DND-41 (cell line): Measurements from ENCODE around the gene MCC.

Experiments used
- ATAC-seq: fragments of 200-7000 bp; cut with Tn5 transposase; 3 replicates; pipeline ENCODE4 v1.9.1; 2021; ENCODE audit warnings: low read depth; ENCODE audit not compliant: insufficient read depth
- DNase-seq: peaks from one replicate; pipeline ENCODE4 v3.0.0-alpha.2; 2020
- H2AFZ ChIP-seq: 2 replicates; pipeline ENCODE4 v1.6.0; 2012; ENCODE audit warnings: low read depth, low read length
- H3K27ac ChIP-seq: 2 replicates; pipeline ENCODE4 v1.5.1; 2012; ENCODE audit warnings: low read length, inconsistent platforms
- H3K27me3 ChIP-seq: fragments of 200-600 bp; sonication (generic); 2 replicates; pipeline ENCODE4 v1.6.0; 2012; ENCODE audit warnings: low read length, mild to moderate bottlenecking, inconsistent platforms; ENCODE audit not compliant: insufficient read depth, poor library complexity
- H3K36me3 ChIP-seq: 2 replicates; pipeline ENCODE4 v1.5.1; 2012; ENCODE audit warnings: low read length, inconsistent platforms; ENCODE audit not compliant: insufficient read depth
- H3K4me1 ChIP-seq: 2 replicates; pipeline ENCODE4 v1.5.1; 2012; ENCODE audit warnings: mild to moderate bottlenecking, low read length; ENCODE audit not compliant: insufficient read depth
- H3K4me2 ChIP-seq: 2 replicates; pipeline ENCODE4 v1.6.0; 2012; ENCODE audit warnings: mild to moderate bottlenecking, moderate library complexity, low read length, inconsistent platforms; ENCODE audit not compliant: insufficient read depth
- H3K4me3 ChIP-seq, 2 experiments: fragments of 200-600 bp in 1 of 2; shearing (Covaris generic) in 1 of 2; 2 replicates each; pipeline ENCODE4 v1.5.1; 2012 to 2016; ENCODE audit warnings: inconsistent platforms in 2 of 2, low read length in 2 of 2, mild to moderate bottlenecking in 2 of 2, low read depth in 1 of 2, moderate library complexity in 1 of 2
- H3K79me2 ChIP-seq: 2 replicates; pipeline ENCODE4 v1.6.0; 2012; ENCODE audit warnings: low read length, inconsistent platforms; ENCODE audit not compliant: insufficient read depth
- H3K9ac ChIP-seq: 2 replicates; pipeline ENCODE4 v1.6.0; 2012; ENCODE audit warnings: low read depth, mild to moderate bottlenecking, inconsistent platforms, low read length, moderate library complexity
- H3K9me3 ChIP-seq: 2 replicates; pipeline ENCODE4 v1.5.1; 2012; ENCODE audit warnings: low read length, moderate library complexity, mild to moderate bottlenecking, inconsistent platforms; ENCODE audit not compliant: insufficient read depth, severe bottlenecking
- H4K20me1 ChIP-seq: 2 replicates; pipeline ENCODE4 v1.6.0; 2012; ENCODE audit warnings: low read length; ENCODE audit not compliant: insufficient read depth
- CTCF ChIP-seq: IDR thresholded peaks from 2 replicates; pipeline ENCODE4 v1.5.1; 2012; ENCODE audit warnings: borderline replicate concordance, low read length, moderate library complexity, mild to moderate bottlenecking; ENCODE audit not compliant: poor library complexity, severe bottlenecking; ENCODE audit errors: extremely low read depth
- EZH2 ChIP-seq: IDR thresholded peaks from 3 replicates; pipeline ENCODE4 v1.6.1; 2012; ENCODE audit warnings: borderline replicate concordance, low read depth, mild to moderate bottlenecking, moderate library complexity, low read length, inconsistent platforms; ENCODE audit not compliant: severe bottlenecking

The MCC gene

GRCh38 chr5:112983363-112983762 is 504.9 kb downstream of the MCC start:
- peaks cover 57% of the 10 kb centered on the region for H4K20me1 ChIP-seq
- H3K4me1 ChIP-seq = peaks cover 36% of the 10 kb centered on the region
- H3K4me3 ChIP-seq = no peak overlapping the region
- no peak overlapping the region for H2AFZ ChIP-seq
- ATAC-seq (no peak), DNase-seq (no peak)
- H3K79me2 ChIP-seq = peaks cover 98% of the 10 kb centered on the region
- no peak overlapping the region for H3K4me2 ChIP-seq
- peaks cover 47% of the 10 kb centered on the region for H3K36me3 ChIP-seq
- no peaks in the 10 kb centered on the region for H3K27me3 ChIP-seq
- H3K9me3 ChIP-seq = no peaks in the 10 kb centered on the region
- TF ChIP-seq CTCF = no peak
- H3K27ac ChIP-seq = no peak overlapping the region
- H3K9ac ChIP-seq = no peak overlapping the region

- H3K4me2 ChIP-seq = peak overlapping the region; percentile 78
- no peak overlapping the region for H2AFZ ChIP-seq
- H3K27me3 ChIP-seq = no peaks in the 10 kb centered on the region
- H3K9ac ChIP-seq = peak overlapping the region; percentile 80
- peak overlapping the region; percentile 5 to 71; a peak in 2 of 4 replicates for H3K4me3 ChIP-seq
- TF ChIP-seq EZH2 (no peak), CTCF (no peak)
- H3K27ac ChIP-seq = peak overlapping the region; percentile 39
- ATAC-seq = no peak
- H3K79me2 ChIP-seq = peaks cover 81% of the 10 kb centered on the region
- peaks cover 46% of the 10 kb centered on the region for H4K20me1 ChIP-seq
- no peaks in the 10 kb centered on the region for H3K9me3 ChIP-seq
- H3K36me3 ChIP-seq = peaks cover 34% of the 10 kb centered on the region
- DNase-seq = no peak
- peaks cover 53% of the 10 kb centered on the region for H3K4me1 ChIP-seq
Observed at GRCh38 chr5:112979723-112980122, 508.5 kb downstream of the MCC start.

- no peak overlapping the region for H2AFZ ChIP-seq
- peak overlapping the region; percentile 39; the same call in 1 of the 2 replicates for H3K27ac ChIP-seq
- H3K79me2 ChIP-seq = peaks cover 72% of the 10 kb centered on the region
- peaks cover 53% of the 10 kb centered on the region for H3K4me1 ChIP-seq
- no peaks in the 10 kb centered on the region for H3K9me3 ChIP-seq
- peaks cover 38% of the 10 kb centered on the region for H4K20me1 ChIP-seq
- ATAC-seq = no peak
- H3K9ac ChIP-seq = peak overlapping the region; percentile 80
- no peak for DNase-seq
- peak overlapping the region; percentile 78 for H3K4me2 ChIP-seq
- H3K4me3 ChIP-seq = peak overlapping the region; percentile 49 to 71; a peak in 3 of 4 replicates
- no peaks in the 10 kb centered on the region for H3K27me3 ChIP-seq
- TF ChIP-seq EZH2 (no peak), CTCF (no peak)
- peaks cover 29% of the 10 kb centered on the region for H3K36me3 ChIP-seq
Observed at GRCh38 chr5:112978836-112979235, 509.4 kb downstream of the MCC start.

- Histone ChIP-seq H3K36me3 (peaks cover 19% of the 10 kb centered on the region), H3K4me1 (peaks cover 49% of the 10 kb centered on the region), H3K4me3 (peak overlapping the region; percentile 49 to 71), H3K9me3 (no peaks in the 10 kb centered on the region), H3K79me2 (peaks cover 58% of the 10 kb centered on the region), H3K4me2 (peak overlapping the region; percentile 78), H4K20me1 (peaks cover 31% of the 10 kb centered on the region; the same call in 1 of the 2 replicates), H3K27me3 (no peaks in the 10 kb centered on the region), H3K27ac (peak overlapping the region; percentile 90), H3K9ac (peak overlapping the region; percentile 80), H2AFZ (peak overlapping the region; percentile 79)
- ATAC-seq = no peak
- TF ChIP-seq EZH2 (no peak), CTCF (no peak)
- no peak for DNase-seq
Observed at GRCh38 chr5:112977440-112977861, 510.8 kb downstream of the MCC start.
